ENCODE data around the gene CD300LG.
"Not testable (repeated sequence)": the region's sequence is repeated elsewhere in the genome, so short reads cannot be mapped to it uniquely, and the experiment has no call there.

Gene CD300LG

DNA sequence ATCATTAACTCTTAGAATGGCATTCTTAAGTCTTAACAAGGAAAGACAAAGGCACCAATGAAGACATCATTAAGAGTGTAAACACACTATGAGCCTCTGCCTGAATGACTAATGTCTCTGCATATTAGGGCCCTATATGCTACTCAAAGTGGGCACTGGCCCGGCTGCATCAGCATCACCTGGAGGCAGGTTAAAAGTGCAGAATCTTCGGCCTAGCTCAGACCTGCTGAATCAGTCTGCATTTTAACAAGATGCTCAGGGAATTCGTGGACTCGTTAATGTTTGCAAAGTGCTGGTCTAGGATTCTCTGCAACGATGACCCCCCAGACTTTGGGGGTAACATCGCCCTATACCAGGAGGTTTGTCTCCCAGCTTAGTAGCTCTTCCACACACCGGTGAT, 20.8 kb upstream of the CD300LG start:
- no peak for DNase-seq

DNA sequence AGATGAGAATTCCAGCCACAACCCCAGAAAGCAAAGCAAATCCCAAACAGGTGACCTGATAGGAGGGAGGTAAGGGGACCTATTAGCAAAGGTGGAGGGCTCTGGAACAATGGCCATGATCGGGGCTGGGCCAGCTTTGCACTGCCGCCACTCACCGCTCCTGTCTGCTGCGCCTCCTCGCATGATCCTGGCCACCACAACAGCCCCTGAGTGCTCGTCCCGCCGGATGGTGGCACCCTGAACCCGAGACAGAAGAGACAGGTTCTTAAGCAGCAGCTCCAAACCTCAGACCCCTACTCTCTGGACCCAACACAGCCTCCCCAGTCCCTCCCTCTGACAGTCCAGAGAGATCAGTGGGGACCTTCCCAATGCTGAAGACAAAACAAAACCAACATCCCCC, 19.4 kb upstream of the CD300LG start:
- no peak for DNase-seq

DNA sequence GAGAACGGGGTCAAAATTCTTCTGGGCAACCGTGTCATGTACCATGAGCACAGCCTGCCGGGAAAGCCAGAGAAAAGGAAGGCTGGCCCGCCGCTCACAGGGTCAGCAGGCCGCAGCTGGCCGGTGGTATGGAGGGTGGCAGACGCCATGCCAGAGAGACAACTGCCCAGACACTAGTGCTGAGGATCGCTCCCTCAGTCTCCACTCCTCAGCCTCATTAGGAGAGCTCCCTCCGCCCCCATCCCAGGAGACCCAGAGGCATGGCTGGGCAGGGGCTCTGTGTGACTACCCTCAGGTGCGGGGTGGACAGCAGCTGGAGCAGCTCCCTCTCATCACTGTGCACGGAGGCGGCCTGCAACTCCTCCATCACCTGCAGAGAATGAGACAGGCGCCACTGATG, 17.2 kb upstream of the CD300LG start:
- DNase-seq = no peak

DNA sequence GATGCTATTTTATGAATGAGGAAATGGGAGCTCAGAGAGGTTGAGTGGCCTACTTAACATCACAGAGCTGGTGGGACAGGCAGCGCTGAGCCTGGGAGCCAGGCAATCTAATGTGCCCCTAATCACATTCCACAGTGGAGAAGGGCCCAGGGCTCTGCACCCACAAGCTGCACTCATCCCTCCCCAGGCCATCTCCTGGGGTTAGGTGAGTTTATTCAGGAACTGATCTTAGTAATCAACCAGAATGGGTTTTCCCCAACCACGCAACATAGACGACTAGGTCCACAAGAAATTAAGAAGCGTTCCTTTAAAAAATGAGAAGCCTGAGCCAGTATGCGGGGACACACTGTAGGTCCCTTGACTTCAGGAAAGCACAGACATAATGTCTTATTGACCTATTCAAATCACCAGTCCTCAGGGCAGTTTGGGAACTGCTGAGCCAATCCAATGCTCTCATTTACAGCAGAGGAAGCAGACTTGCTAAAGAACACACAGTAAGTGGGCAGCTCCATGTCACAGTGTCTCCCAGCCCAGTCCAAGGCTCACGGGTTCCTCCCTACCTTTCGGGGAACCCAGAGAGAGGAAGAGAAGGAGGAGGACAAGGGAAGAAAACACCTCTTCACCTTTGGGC, 16.4 kb upstream of the CD300LG start:
- DNase-seq = no peak

DNA sequence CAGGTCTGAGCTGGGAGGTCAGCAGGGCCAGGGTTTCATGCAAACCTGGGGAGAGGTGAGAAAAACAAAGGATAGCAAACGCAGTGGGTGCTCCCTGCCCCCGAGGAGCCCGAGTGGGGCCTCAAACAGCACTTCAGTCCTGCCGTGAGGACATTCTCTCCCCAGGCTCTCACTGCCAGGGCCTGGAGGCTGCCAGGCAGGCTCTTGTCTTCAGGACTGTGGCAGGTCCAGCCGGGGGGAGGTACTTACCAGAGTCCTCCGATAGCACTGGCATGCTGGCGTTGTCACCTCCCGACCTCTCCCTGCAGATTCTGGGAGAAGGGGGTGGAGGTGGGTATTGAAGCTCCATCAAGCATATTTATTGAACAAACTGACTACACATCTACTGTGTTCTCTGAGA, 15.3 kb upstream of the CD300LG start:
- no peak for DNase-seq

DNA sequence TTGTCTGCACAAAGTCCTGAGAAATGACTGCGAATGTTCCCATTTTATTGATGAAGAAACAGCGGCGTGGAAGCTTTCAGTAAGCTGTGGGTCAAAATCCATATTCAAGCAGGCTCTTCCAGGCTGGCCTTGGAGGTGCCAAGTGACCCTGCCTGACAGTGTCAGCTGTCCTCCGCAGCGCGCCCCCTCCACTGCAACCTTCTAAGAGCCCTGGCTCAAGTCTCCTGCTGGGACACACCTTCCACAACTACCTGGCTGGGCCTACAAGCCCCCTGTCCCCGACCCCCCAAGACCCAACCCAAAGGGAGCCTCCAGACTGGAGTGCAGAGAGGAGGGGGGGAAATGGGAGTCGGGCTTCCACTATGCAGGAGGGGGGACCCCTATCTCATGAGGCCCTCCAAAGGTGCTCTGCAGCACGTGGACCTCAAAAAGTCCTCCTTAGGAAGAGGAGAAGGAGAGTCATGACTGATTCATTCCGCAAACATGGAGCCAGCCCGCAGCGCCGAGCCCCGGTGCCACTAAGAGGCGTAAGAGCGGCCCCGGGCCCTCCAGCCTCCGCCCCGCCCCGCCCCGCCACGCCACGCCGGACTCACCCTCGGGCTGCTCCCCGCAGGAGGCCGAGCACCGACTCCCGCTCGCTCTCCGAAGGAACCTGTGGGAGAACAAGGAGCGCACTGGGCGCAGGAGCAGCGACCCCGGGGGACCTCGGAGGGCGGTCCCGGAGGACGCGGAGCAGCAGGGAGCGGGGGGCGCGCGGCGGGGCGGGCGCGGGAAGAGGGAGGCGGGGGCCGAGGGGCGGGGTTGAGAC, 14.6 kb upstream of the CD300LG start:
- DNase-seq = peak; percentile 40

DNA sequence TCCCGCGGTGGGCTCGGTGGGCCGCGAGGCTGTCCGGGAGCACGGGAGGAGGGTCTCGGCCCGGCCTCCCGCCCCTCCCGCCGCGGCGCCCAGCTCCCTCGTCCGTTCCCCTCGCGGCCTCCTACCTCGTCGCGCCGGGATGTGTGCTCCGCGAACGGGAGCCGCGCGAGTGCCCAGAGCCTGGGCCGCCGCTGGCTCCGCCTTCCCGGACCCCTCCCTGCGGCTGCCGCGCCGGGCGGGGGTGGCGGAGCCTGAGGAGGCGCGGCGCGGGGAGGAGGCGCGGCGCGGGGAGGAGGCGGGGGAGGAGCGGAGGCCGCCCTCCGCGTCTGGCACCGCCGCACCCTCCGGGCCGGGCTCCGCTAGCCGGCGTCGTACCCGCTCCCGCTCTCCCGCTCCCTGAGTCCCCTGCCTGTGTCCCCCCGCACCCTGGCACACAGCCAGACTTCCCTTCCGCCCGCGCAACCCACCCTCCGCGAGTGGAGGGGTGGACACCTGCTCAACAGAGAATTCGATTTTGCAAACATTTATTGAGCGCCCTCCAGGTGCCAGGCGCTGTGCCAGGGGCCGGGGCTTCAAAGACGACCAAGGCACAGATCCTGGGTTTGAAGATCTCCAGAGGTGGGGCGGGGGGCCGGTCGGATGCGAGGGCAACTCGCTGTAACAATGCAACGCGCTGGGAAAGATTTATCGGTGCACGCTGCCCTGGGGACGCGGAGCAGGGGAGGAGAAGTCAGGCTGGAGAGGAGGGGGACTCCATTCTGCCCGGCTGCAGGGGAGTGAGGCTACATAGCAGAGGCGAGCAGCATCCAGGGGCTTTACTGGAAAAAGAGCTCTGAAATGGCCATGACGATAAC, 13.8 kb upstream of the CD300LG start, which contains the start of gene MPP3:
Gene MPP3 (minus strand): TSS at position 171 of the 854 bp plus-strand sequence. CDS start 1,240 bp downstream, outside the sequence.
- peak; percentile 75 for DNase-seq

DNA sequence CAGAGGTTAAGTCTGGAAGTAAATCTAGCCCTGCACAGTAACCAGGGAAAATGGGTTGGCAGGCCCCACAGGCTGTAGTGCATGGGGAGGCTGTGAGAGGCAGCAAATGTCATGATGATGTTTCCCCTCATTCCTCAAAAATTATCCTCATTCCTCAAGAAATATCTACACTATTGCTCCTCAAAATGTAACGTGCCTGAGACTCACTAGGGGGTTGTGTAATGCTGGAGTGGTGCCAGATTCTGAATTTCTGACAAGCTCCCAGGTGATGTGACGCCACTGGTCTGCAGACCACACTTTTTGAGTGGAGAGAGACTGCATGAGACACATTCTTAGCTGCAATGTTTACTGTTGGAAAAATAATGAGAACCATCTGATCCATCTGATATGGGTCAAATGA, 12.9 kb upstream of the CD300LG start:
- no peak for DNase-seq

DNA sequence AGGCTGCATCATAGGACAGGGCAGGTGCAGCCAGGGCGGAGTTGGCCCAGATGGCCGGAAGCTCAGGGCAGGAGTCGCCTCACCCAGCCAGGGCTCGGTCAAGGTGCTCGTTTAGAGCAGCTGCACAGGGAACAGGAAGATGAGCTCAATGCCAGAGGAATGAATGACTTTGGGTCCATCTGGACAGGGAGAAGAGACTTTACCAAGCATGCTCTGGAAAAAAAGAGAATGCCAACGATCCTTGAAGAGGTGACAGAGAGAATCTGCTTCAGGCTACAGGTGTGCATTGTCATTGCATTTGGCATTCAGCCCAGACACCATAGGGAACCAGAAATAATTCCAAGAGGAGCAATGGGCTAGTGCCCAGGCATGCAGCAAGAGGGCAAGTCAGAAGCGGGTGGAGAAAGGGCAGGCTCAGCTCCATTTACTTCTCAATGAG, 7.3 kb upstream of the CD300LG start:
- DNase-seq = no peak

DNA sequence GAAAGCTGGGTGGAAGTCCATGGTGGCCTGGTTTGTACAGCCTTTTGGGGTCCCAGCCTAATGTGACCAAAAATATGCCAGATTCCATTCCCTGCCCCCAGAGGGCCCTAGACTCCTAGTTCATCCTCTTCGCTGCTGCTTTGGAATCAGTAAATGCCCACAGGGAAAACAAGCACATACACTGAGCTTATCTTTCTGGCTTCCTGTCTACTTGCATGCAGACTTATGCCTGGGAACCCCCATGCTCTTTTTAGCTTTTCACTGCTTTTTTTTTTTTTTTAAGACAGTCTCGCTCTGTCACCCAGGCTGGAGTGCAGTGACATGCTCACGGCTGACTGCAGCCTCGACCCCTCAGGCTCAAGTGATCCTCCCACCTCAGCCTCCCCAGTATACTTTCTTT, 6.2 kb upstream of the CD300LG start:
- DNase-seq = peak; percentile 55

DNA sequence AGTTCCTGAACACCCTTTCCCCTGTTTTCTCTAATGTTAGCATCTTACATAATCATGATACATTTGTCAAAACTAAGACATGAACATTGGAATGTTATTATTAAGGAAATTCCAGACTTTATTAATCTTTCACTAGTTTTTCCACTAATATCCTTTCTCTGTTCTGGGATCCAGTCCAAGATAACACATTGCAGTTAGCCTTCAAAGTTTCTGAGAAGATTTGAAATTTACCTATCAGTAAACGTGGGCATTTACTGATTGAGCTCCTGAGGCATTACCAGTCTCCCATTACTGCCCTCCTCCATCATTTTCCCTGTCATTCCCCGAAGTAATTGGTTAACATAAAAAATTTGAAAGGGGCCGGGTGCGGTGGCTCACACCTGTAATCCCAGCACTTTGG, 5.7 kb upstream of the CD300LG start:
- no peak for DNase-seq

DNA sequence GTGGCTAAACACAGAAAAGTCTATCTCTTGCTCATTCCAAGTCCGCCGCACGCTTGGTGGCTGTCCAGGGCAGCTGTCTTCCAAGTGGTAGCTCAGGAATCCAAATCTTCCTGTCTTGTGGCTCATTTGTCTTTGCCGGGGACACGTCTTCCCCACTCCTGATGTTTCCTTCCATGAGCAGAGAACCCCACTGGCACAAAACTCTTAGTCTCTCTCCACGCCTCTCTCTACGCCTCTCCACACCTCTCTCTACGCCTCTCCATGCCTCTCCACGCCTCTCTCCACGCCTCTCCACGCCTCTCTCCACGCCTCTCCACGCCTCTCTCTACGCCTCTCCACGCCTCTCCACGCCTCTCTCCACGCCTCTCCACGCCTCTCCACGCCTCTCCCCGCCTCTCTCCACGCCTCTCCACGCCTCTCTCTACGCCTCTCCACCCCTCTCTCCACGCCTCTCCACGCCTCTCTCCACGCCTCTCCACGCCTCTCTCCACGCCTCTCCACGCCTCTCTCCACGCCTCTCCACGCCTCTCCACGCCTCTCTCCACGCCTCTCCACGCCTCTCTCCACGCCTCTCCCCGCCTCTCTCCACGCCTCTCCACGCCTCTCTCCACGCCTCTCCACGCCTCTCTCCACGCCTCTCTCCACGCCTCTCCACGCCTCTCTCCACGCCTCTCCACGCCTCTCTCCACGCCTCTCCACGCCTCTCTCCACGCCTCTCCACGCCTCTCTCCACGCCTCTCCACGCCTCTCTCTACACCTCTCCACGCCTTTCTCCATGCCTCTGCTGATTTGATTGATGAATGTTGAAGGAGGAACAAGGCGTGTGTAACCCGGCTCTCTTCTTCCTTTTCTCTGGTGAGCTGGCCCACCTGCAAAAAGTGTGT, 4.6 kb upstream of the CD300LG start:
- DNase-seq = not testable (repeated sequence)

DNA sequence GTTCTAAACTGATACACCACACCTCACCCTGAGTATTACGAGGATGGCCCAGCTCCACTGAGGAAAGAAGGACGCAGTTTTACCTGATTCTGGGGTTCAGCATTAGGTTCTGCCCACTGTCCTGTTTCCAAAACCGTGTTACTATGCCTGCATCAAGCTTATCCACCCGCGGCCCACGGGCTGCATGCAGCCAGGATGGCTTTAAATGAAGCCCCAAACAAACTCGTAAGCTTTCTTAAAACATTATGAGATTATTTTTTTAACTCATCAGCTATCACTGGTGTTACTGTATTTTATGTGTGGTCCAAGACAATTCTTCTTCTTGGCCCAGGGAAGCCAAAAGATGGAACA, 4.0 kb upstream of the CD300LG start:
- no peak for DNase-seq

DNA sequence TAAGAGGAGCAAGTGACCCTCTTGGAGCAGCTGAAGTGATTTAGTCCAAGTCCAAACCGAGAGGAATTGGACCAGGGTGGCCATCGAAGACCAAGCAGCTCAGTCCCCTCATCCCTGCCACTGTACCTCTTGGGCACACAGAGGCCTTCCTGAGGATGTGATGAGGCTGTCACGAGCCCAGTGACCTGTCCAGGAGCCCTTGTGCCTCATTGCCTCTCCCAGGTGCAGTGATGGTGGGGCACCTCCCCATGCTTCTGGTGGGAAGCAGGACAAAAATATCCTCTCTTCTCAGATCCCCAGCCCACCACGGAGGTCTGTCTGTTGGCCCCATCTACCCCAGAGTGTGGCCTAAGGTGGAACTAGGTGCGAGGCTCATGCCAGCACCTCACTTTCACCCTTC, 2.7 kb upstream of the CD300LG start:
- DNase-seq = no peak

DNA sequence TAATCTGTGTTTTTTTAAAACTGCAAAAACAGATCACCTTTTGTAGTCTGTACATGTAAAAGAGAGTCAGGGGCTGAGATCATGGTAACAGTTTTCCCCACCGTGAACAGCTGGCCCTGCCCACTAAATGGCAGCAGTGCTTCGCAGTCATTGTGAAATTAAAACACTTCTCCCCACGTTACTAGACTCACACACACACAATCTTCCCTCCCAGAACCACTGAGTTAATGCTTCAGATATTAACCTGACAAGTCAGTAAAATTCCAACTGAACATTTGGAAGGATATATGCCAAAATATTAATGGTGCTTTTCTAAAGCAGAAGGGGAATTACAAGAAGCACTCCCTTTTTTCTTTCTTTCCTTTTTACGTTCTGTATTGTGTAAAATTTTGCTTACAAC, 1.2 kb upstream of the CD300LG start:
- no peak for DNase-seq

DNA sequence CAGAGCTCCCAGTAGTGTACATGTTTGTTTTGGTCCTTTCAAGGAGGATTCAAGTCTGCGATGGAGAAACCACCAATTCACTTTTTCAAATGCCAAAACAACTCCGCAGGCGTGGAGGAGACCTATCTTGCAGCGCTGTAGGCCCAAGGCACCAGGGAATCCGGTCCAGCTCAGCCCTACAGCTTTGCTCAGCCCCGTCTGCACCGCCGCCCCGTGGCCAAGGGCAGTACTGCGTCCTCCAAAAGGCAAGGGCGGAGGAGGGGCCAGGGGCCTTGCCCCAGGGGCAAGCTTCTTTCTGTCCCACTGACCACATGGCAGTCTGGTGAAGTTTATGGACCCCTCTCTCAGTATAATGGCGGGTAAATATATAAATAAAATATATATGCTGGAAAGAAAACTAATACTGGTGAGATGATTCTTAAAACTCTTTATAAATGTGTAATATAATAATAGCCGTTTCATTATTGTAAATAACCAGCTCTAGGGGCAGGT, 709 bp upstream of the CD300LG start:
- DNase-seq = peak; percentile 89

DNA sequence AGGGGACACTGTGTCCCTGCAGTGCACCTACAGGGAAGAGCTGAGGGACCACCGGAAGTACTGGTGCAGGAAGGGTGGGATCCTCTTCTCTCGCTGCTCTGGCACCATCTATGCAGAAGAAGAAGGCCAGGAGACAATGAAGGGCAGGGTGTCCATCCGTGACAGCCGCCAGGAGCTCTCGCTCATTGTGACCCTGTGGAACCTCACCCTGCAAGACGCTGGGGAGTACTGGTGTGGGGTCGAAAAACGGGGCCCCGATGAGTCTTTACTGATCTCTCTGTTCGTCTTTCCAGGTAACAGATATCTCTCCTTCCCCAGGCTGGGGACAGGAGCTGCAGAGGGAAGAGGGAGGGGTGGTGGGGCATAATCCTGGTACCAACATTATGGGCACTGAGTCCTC, 1.6 kb downstream of the CD300LG start:
- no peak for DNase-seq

DNA sequence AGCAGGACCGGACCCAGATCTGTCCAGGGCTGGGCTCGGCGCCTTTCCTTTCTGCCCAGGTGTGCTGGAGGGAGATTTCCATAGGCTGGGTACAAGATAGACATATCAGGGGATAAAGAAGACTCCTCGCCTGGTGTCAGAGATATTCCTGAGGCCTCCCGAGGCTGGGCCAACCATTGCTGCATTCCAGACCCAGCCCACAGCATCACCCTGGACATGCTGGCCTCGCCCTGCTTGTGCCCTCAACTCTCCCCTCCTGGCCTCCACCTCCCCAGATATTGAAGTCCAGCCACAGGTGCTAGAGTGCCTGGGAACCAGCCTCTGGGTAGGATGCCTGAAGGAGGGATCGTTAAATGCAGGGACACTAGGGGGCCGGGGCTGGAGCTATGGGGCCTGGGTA, 2.1 kb downstream of the CD300LG start:
- no peak for DNase-seq

DNA sequence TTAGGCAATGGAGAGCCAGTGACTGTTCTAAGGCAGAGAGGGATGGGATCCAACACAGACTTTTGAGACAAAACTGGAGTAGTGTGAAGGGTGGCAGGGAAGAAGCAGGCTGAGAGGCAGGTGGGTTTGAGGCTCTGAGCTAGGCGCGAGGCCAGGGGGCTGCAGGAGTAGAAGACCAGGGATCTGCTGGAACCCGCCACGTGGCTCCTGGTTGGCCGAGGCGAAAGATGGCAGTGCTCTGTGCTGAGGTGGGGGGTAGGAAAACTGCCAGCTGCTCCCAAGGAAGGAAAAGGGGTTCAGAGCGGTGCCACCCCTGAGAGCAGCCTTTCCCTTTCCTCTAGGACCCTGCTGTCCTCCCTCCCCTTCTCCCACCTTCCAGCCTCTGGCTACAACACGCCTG, 5.6 kb downstream of the CD300LG start:
- DNase-seq = no peak

DNA sequence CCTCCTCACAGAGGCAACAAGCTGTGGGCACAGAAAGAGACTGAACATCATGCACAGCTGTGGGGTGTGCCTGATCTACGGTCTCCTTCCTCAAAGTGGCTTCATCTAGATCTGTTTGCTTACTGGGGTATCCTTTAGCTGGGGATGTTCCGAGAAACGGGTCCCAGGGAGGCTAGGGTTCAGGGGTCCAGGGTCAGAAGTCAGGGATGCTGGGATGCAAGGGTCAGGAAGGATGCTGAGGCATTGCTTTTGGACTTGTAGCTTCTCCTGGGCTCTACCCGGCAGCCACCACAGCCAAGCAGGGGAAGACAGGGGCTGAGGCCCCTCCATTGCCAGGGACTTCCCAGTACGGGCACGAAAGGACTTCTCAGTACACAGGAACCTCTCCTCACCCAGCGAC, 6.6 kb downstream of the CD300LG start:
- DNase-seq = no peak

DNA sequence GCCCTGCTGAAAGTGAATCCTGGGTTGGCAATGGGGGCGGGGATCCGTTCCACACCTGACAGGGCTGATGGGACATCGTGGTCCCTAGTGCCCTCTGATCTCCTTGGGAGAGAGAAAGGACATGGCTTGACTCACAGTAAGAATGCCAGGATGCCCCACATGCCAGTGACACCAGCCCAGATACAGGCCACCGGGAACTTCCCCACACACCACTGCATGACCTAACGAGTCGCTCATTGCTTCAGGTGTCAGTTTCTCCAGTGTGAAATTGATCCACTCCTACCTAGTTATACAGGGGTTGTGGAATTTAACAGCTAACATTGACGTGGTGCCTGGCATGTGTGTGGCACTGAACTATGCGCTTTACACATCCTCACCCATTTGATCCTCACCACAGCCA, 7.5 kb downstream of the CD300LG start:
- no peak for DNase-seq

DNA sequence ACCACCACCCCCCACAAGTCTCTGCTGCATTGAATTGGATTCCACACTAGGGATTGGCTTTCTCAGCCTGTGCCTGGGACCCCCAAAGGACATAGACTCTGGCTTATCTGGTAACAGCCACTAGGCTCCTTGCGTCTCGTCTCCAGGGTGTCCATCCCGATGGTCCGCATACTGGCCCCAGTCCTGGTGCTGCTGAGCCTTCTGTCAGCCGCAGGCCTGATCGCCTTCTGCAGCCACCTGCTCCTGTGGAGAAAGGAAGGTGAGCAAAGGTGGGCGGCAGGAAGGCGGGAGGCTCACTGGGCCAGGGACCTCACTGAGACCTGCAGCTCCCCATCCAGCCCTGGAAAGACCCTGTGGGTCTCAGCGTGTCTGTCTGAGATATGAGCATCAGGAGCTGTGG, 8.1 kb downstream of the CD300LG start:
- DNase-seq = no peak

DNA sequence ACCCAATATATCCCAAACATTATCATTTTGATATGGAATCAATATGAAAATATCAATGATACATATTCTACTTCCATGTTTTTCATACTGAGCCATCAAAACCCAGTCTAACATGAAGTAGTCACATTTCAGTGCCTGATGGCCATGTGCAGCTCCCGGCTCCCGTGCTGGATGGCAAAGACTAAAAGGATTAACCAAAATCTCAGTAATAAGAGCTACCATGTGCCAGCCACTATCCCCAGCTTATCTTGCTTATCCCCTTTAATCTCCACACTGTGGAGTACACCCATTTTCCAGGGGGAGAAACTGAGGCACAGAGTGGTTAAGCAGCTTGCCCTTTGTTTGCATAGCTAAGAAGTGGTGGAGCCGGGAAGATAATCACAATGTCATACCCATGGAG, 9.2 kb downstream of the CD300LG start:
- DNase-seq = no peak
